ENCODE results near the gene ARX.

GRCh38 chrX:25009407-25009806 is 6.4 kb downstream of the ARX start:
- TF ChIP-seq POLR2AphosphoS5 (IDR thresholded peaks at IDR 0.05; ENCODE audit: borderline replicate concordance, low read depth, low read length) (no peak), EZH2 (IDR thresholded peaks at IDR 0.05) (no peak)
